Measurements from ENCODE around the gene DCUN1D1.

Gene DCUN1D1

GRCh38 chr3:182909318-182910040 lies 70.9 kb downstream of the DCUN1D1 start:
- Histone ChIP-seq H3K36me3 (ENCODE audit: insufficient read depth, low read length) (no peaks in the 10 kb centered on the region), H3K9ac (ENCODE audit: low read depth, low read length) (no peak overlapping the region), H3K9me3 (ENCODE audit: control insufficient read depth, insufficient read depth, low read length) (no peaks in the 10 kb centered on the region), H3K4me1 (ENCODE audit: insufficient read depth, low read length) (no peaks in the 10 kb centered on the region)

GRCh38 chr3:182908471-182908870 lies 71.9 kb downstream of the DCUN1D1 start:
- H3K4me1 ChIP-seq (ENCODE audit: insufficient read depth, low read length) = 0 out of 2 replicates have a peak, but pooled peaks cover 5% of the 10 kb centered on the region

GRCh38 chr3:182906036-182906435 lies 74.3 kb downstream of the DCUN1D1 start:
- H3K4me1 ChIP-seq (ENCODE audit: insufficient read depth, low read length) = 0 out of 2 replicates have a peak, but pooled peaks cover 5% of the 10 kb centered on the region
- H3K9ac ChIP-seq (ENCODE audit: low read depth, low read length) = no peak overlapping the region
- no peaks in the 10 kb centered on the region for H3K9me3 ChIP-seq (ENCODE audit: control insufficient read depth, insufficient read depth, low read length)
- H3K36me3 ChIP-seq (ENCODE audit: insufficient read depth, low read length) = no peaks in the 10 kb centered on the region

More at GRCh38 chr3:182908471-182908870, 71.9 kb downstream of the DCUN1D1 start:
- H3K9me3 ChIP-seq (ENCODE audit: control insufficient read depth, insufficient read depth, low read length) = no peaks in the 10 kb centered on the region
- H3K36me3 ChIP-seq (ENCODE audit: insufficient read depth, low read length) = no peaks in the 10 kb centered on the region
- H3K9ac ChIP-seq (ENCODE audit: low read depth, low read length) = no peak overlapping the region

- no peaks in the 10 kb centered on the region for H3K36me3 ChIP-seq (ENCODE audit: insufficient read depth, low read length)
- no peaks in the 10 kb centered on the region for H3K9me3 ChIP-seq (ENCODE audit: control insufficient read depth, insufficient read depth, low read length)
- 0 out of 2 replicates have a peak, but pooled peaks cover 5% of the 10 kb centered on the region for H3K4me1 ChIP-seq (ENCODE audit: insufficient read depth, low read length)
- no peak overlapping the region for H3K9ac ChIP-seq (ENCODE audit: low read depth, low read length)
Observed at GRCh38 chr3:182905623-182906022, 74.7 kb downstream of the DCUN1D1 start.

GRCh38 chr3:182904164-182904563 lies 76.2 kb downstream of the DCUN1D1 start:
- Histone ChIP-seq H3K9ac (ENCODE audit: low read depth, low read length) (no peak overlapping the region), H3K4me1 (ENCODE audit: insufficient read depth, low read length) (0 out of 2 replicates have a peak, but pooled peaks cover 5% of the 10 kb centered on the region), H3K9me3 (ENCODE audit: control insufficient read depth, insufficient read depth, low read length) (no peaks in the 10 kb centered on the region), H3K36me3 (ENCODE audit: insufficient read depth, low read length) (no peaks in the 10 kb centered on the region)

GRCh38 chr3:182902236-182902635 lies 78.1 kb downstream of the DCUN1D1 start:
- Histone ChIP-seq H3K9me3 (ENCODE audit: control insufficient read depth, insufficient read depth, low read length) (no peaks in the 10 kb centered on the region), H3K4me1 (ENCODE audit: insufficient read depth, low read length) (0 out of 2 replicates have a peak, but pooled peaks cover 5% of the 10 kb centered on the region), H3K9ac (ENCODE audit: low read depth, low read length) (no peak overlapping the region), H3K36me3 (ENCODE audit: insufficient read depth, low read length) (no peaks in the 10 kb centered on the region)

GRCh38 chr3:182896553-182896952 lies 83.8 kb downstream of the DCUN1D1 start:
- no peak overlapping the region for H3K9ac ChIP-seq (ENCODE audit: low read depth, low read length)
- no peaks in the 10 kb centered on the region for H3K9me3 ChIP-seq (ENCODE audit: control insufficient read depth, insufficient read depth, low read length)
- H3K36me3 ChIP-seq (ENCODE audit: insufficient read depth, low read length) = no peaks in the 10 kb centered on the region
- no peaks in the 10 kb centered on the region for H3K4me1 ChIP-seq (ENCODE audit: insufficient read depth, low read length)

- H3K36me3 ChIP-seq (ENCODE audit: insufficient read depth, low read length) = no peaks in the 10 kb centered on the region
- no peaks in the 10 kb centered on the region for H3K9me3 ChIP-seq (ENCODE audit: control insufficient read depth, insufficient read depth, low read length)
- H3K9ac ChIP-seq (ENCODE audit: low read depth, low read length) = no peak overlapping the region
- H3K4me1 ChIP-seq (ENCODE audit: insufficient read depth, low read length) = no peaks in the 10 kb centered on the region
Observed at GRCh38 chr3:182895513-182896112, 84.7 kb downstream of the DCUN1D1 start.

GRCh38 chr3:182892226-182892625 lies 88.1 kb downstream of the DCUN1D1 start:
- Histone ChIP-seq H3K9ac (ENCODE audit: low read depth, low read length) (no peak overlapping the region), H3K9me3 (ENCODE audit: control insufficient read depth, insufficient read depth, low read length) (no peaks in the 10 kb centered on the region), H3K36me3 (ENCODE audit: insufficient read depth, low read length) (no peaks in the 10 kb centered on the region), H3K4me1 (ENCODE audit: insufficient read depth, low read length) (no peaks in the 10 kb centered on the region)

GRCh38 chr3:182891364-182891763 lies 89.0 kb downstream of the DCUN1D1 start:
- Histone ChIP-seq H3K9ac (ENCODE audit: low read depth, low read length) (no peak overlapping the region), H3K4me1 (ENCODE audit: insufficient read depth, low read length) (no peaks in the 10 kb centered on the region), H3K36me3 (ENCODE audit: insufficient read depth, low read length) (no peaks in the 10 kb centered on the region), H3K9me3 (ENCODE audit: control insufficient read depth, insufficient read depth, low read length) (no peaks in the 10 kb centered on the region)

GRCh38 chr3:182889948-182890629 lies 90.2 kb downstream of the DCUN1D1 start:
- H3K9me3 ChIP-seq (ENCODE audit: control insufficient read depth, insufficient read depth, low read length) = no peaks in the 10 kb centered on the region
- H3K36me3 ChIP-seq (ENCODE audit: insufficient read depth, low read length) = no peaks in the 10 kb centered on the region
- H3K9ac ChIP-seq (ENCODE audit: low read depth, low read length) = no peak overlapping the region
- H3K4me1 ChIP-seq (ENCODE audit: insufficient read depth, low read length) = no peaks in the 10 kb centered on the region
